ENCODE results near the gene IQGAP2. TPM values are rescaled to one million over a fixed set of nuclear protein-coding genes. Genes with fewer than 3 reads are reported as not detected.

IQGAP2 gene
- total and polyA plus RNA-seq, 2 of the 8 experiments (the other 6 are each of a cell fraction or from before 2014, with no cell fraction given): 19.7 to 66.0 TPM

DNA sequence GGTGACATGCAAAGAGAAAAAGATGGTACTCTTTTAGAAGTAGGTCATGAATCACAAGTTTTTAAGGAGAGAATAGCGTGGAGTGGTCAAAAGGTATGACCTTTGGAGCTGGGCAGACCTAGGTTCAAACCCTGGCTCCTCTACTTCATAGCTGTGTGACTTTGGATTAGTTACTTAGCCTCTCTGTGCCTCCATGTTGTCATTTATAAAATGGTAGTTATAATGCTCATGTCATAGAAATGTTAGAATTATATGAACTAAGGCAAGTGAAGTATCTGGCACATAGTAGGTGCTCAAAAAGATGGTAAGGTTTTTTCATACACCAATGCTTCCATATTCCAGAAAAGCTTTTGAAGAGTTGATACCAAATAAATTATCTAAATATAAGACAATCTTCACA lies 320.2 kb downstream of the IQGAP2 start:
- H3K36me3 ChIP-seq (ENCODE audit: control insufficient read depth in 2 of 4, insufficient read depth in 4 of 4, low read length in 3 of 4): no peaks in the 10 kb centered on the region; a peak in 1 of 8 replicates
- FAIRE-seq (no peak), DNase-seq (ENCODE audit: low read depth in 1 of 2, low spot score in 2 of 2) (no peak)
- no peak overlapping the region for H3K4me3 ChIP-seq (ENCODE audit: extremely low read depth in 1 of 4, insufficient read depth in 2 of 4, low read depth in 3 of 4, low read length in 4 of 4)
- no peak overlapping the region for H2BK5ac ChIP-seq (ENCODE audit: low read depth, low read length)
- H3K79me1 ChIP-seq (ENCODE audit: low read depth, low read length): peaks cover 8% of the 10 kb centered on the region; the same call in 1 of the 2 replicates
- POLR2A ChIA-PET (ENCODE audit: partially characterized antibody): interaction anchor here (0.5 to 0.6 kb wide), 2 partner anchors 225 to 339 kb away, joined by 3 read pairs; no protein-coding TSS in a partner anchor
- H4K20me1 ChIP-seq (replicated peaks in 1 of 2; ENCODE audit: control insufficient read depth in 1 of 2, insufficient read depth in 2 of 2, low read length in 2 of 2): peaks cover 2 to 6% of the 10 kb centered on the region in 2 experiments
- H4K8ac ChIP-seq (ENCODE audit: extremely low read depth, insufficient read depth, low read length): no peak overlapping the region
- H2BK120ac ChIP-seq (replicated peaks; ENCODE audit: low read depth, low read length): no peak overlapping the region
- H3K79me2 ChIP-seq (ENCODE audit: control insufficient read depth in 1 of 2, insufficient read depth in 2 of 2, low read length in 2 of 2): peaks cover 0 to 44% of the 10 kb centered on the region in 2 experiments; a peak in 2 of 4 replicates
- H2AFZ ChIP-seq (ENCODE audit: low read length): no peak overlapping the region
- H2BK20ac ChIP-seq (ENCODE audit: low read length): no peak overlapping the region
- H4K91ac ChIP-seq (replicated peaks; ENCODE audit: insufficient read length, low read length): no peak overlapping the region
- no peak overlapping the region for H3K18ac ChIP-seq (ENCODE audit: extremely low read depth, low read length)
- WGBS, 2 experiments (ENCODE audit: extremely low coverage in 1 of 2, insufficient coverage in 1 of 2, insufficient read length in 1 of 2, insufficient replicate concordance in 2 of 2, low coverage in 1 of 2, low lambda C conversion rate in 2 of 2, missing lambda C conversion rate in 1 of 2): 100% methylated on average over 1 of the region's 1 CpG; no CpG with 5 or more reads in 1 of the 2 experiments
- no peak overlapping the region for H2BK15ac ChIP-seq (ENCODE audit: low read length)
- H3K23ac ChIP-seq (ENCODE audit: insufficient read length): no peak overlapping the region
- H3K4ac ChIP-seq (replicated peaks; ENCODE audit: insufficient read length, low read depth, low read length): no peak overlapping the region
- no peak overlapping the region for H2AK5ac ChIP-seq (ENCODE audit: low read depth, low read length)
- no peak overlapping the region for H3K27ac ChIP-seq (ENCODE audit: low read depth, low read length)
- H3K14ac ChIP-seq (ENCODE audit: insufficient read length): no peak overlapping the region
- TF ChIP-seq JUN (IDR thresholded peaks at IDR 0.05; ENCODE audit: low read depth, low read length): no peak
- no peak for TF ChIP-seq GABPA (IDR thresholded peaks at IDR 0.05; ENCODE audit: borderline replicate concordance, insufficient read depth, low read length)
- TF ChIP-seq KDM5A (IDR thresholded peaks at IDR 0.05; ENCODE audit: low read length): no peak
- TF ChIP-seq RAD21 (IDR thresholded peaks at IDR 0.05 in 1 of 2, conservative IDR thresholded peaks at IDR 0.05 in 1 of 2; ENCODE audit: low read depth in 2 of 2, low read length in 2 of 2): no peak
- TF ChIP-seq HDAC2 (IDR thresholded peaks at IDR 0.05; ENCODE audit: borderline replicate concordance in 1 of 2, low read depth in 2 of 2, low read length in 2 of 2): no peak
- no peak overlapping the region for H2BK12ac ChIP-seq (ENCODE audit: low read depth, low read length)
- CTCF ChIA-PET (ENCODE audit: partially characterized antibody): interaction anchor here (2.1 kb wide), 1 partner anchor 52 kb away, joined by 13 read pairs; no protein-coding TSS in a partner anchor
- H3K27me3 ChIP-seq (replicated peaks in 1 of 4; ENCODE audit: control insufficient read depth in 3 of 4, extremely low read depth in 1 of 4, insufficient read depth in 3 of 4, low read length in 3 of 4): no peaks in the 10 kb centered on the region
- H3K9me3 ChIP-seq (ENCODE audit: insufficient read depth in 2 of 2, low read depth in 1 of 2, low read length in 1 of 2): no peaks in the 10 kb centered on the region; a peak in 2 of 4 replicates
- no peak overlapping the region for H3K9ac ChIP-seq (replicated peaks in 1 of 4; ENCODE audit: extremely low read depth in 1 of 4, low read depth in 3 of 4, low read length in 3 of 4)
- no peaks in the 10 kb centered on the region for H3K23me2 ChIP-seq (ENCODE audit: low read depth, low read length)
- no peak overlapping the region for H3K4me2 ChIP-seq (ENCODE audit: insufficient read depth in 1 of 2, low read depth in 2 of 2, low read length in 2 of 2)
- no peak overlapping the region for H4K5ac ChIP-seq (ENCODE audit: insufficient read length, low read depth, low read length)
- no peak overlapping the region for H3K56ac ChIP-seq (replicated peaks; ENCODE audit: insufficient read length, low read depth, low read length)
- H3K4me1 ChIP-seq (replicated peaks in 1 of 4; ENCODE audit: control insufficient read depth in 3 of 4, insufficient read depth in 4 of 4, low read length in 3 of 4): no peaks in the 10 kb centered on the region

Data from H1 (cell line).